ENCODE data around the gene ATP10A. TPM values are rescaled to one million over a fixed set of nuclear protein-coding genes. Genes with fewer than 3 reads are reported as not detected.

The ATP10A gene
- total and polyA plus RNA-seq, 2 of the 8 experiments (the other 6 are each of a cell fraction or from before 2014, with no cell fraction given), result 2.0 to 2.8 TPM

GRCh38 chr15:25697586-25697985 is 165.5 kb downstream of the ATP10A start (continued):
- TF ChIP-seq SUZ12 (IDR thresholded peaks at IDR 0.05; ENCODE audit: low read length) (no peak), MAFK (IDR thresholded peaks at IDR 0.05; ENCODE audit: low read depth, low read length) (no peak), TEAD4 (IDR thresholded peaks at IDR 0.05; ENCODE audit: low read depth, low read length) (no peak), EGR1 (IDR thresholded peaks at IDR 0.05; ENCODE audit: borderline replicate concordance, low read depth, low read length) (no peak), NANOG (IDR thresholded peaks at IDR 0.05; ENCODE audit: insufficient read depth, low read depth, low read length, poor library complexity, severe bottlenecking) (no peak), SIN3A (conservative IDR thresholded peaks at IDR 0.05 in 1 of 2, IDR thresholded peaks at IDR 0.05 in 1 of 2; ENCODE audit: low read depth in 1 of 2, low read length in 2 of 2) (no peak), TCF12 (IDR thresholded peaks at IDR 0.05; ENCODE audit: low read depth, low read length) (no peak)

All from H1 (cell line).